Skeletal muscle cell (primary cell): Measurements from ENCODE around the gene ALOX15.
"Not testable (repeated sequence)": the region's sequence is repeated elsewhere in the genome, so short reads cannot be mapped to it uniquely, and the experiment has no call there.

Experiments used
- DNase-seq: peaks from one replicate; pipeline ENCODE4 v3.0.0-alpha.2; 2010; ENCODE audit warnings: low read depth
- H3K4me3 ChIP-seq: 2 replicates; pipeline ENCODE4 v1.5.1; 2011; ENCODE audit warnings: low read depth, mild to moderate bottlenecking, control low read depth, low read length, moderate library complexity

The ALOX15 gene

GRCh38 chr17:4657678-4658077, 16.2 kb upstream of the ALOX15 start:
- DNase-seq, result no peak
- no peak overlapping the region for H3K4me3 ChIP-seq

- H3K4me3 ChIP-seq, DNase-seq: not testable (repeated sequence)
These were observed 14.5 kb upstream of the ALOX15 start for GRCh38 chr17:4655933-4656332.

GRCh38 chr17:4652997-4653396, 11.5 kb upstream of the ALOX15 start:
- DNase-seq, result no peak
- H3K4me3 ChIP-seq, result no peak overlapping the region

GRCh38 chr17:4648741-4649140, 7.3 kb upstream of the ALOX15 start:
- H3K4me3 ChIP-seq, result no peak overlapping the region
- no peak for DNase-seq

- no peak overlapping the region for H3K4me3 ChIP-seq
These were observed 4.2 kb upstream of the ALOX15 start for GRCh38 chr17:4645642-4646041.

GRCh38 chr17:4643676-4644075, 2.2 kb upstream of the ALOX15 start:
- H3K4me3 ChIP-seq, result no peak overlapping the region

More at GRCh38 chr17:4645642-4646041, 4.2 kb upstream of the ALOX15 start:
- no peak for DNase-seq

GRCh38 chr17:4642286-4642685, 808 bp upstream of the ALOX15 start:
- no peak for DNase-seq
- no peak overlapping the region for H3K4me3 ChIP-seq

More at GRCh38 chr17:4643676-4644075, 2.2 kb upstream of the ALOX15 start:
- no peak for DNase-seq

GRCh38 chr17:4640569-4641188, 799 bp downstream of the ALOX15 start:
- not testable (repeated sequence) for DNase-seq, H3K4me3 ChIP-seq

GRCh38 chr17:4639301-4640059, 2.0 kb downstream of the ALOX15 start:
- H3K4me3 ChIP-seq, DNase-seq: not testable (repeated sequence)

GRCh38 chr17:4638766-4639165, 2.7 kb downstream of the ALOX15 start:
- not testable (repeated sequence) for H3K4me3 ChIP-seq, DNase-seq

GRCh38 chr17:4636474-4637100, 4.9 kb downstream of the ALOX15 start:
- H3K4me3 ChIP-seq, result no peak overlapping the region
- no peak for DNase-seq

GRCh38 chr17:4635823-4636375, 5.6 kb downstream of the ALOX15 start:
- no peak for DNase-seq
- H3K4me3 ChIP-seq, result no peak overlapping the region

- no peak for DNase-seq
- no peak overlapping the region for H3K4me3 ChIP-seq
These were observed 6.5 kb downstream of the ALOX15 start for GRCh38 chr17:4634976-4635375.

- H3K4me3 ChIP-seq, result no peak overlapping the region
- DNase-seq, result no peak
These were observed 7.8 kb downstream of the ALOX15 start for GRCh38 chr17:4633643-4634042.

GRCh38 chr17:4632581-4632920, 8.9 kb downstream of the ALOX15 start:
- no peak for DNase-seq
- no peak overlapping the region for H3K4me3 ChIP-seq

GRCh38 chr17:4631836-4632580, 9.5 kb downstream of the ALOX15 start:
- H3K4me3 ChIP-seq, result no peak overlapping the region
- DNase-seq, result no peak

- DNase-seq, result no peak
- H3K4me3 ChIP-seq, result no peak overlapping the region
These were observed 10.0 kb downstream of the ALOX15 start for GRCh38 chr17:4631431-4631830.

GRCh38 chr17:4626734-4627256, 14.7 kb downstream of the ALOX15 start:
- no peak for DNase-seq
- no peak overlapping the region for H3K4me3 ChIP-seq

GRCh38 chr17:4625181-4625617, 16.3 kb downstream of the ALOX15 start:
- no peak overlapping the region for H3K4me3 ChIP-seq
- DNase-seq, result peak; percentile 31
